ENCODE measurements around the gene SULT1A2.
"Not testable (repeated sequence)": the region's sequence is repeated elsewhere in the genome, so short reads cannot be mapped to it uniquely, and the experiment has no call there.

The SULT1A2 gene

DNA sequence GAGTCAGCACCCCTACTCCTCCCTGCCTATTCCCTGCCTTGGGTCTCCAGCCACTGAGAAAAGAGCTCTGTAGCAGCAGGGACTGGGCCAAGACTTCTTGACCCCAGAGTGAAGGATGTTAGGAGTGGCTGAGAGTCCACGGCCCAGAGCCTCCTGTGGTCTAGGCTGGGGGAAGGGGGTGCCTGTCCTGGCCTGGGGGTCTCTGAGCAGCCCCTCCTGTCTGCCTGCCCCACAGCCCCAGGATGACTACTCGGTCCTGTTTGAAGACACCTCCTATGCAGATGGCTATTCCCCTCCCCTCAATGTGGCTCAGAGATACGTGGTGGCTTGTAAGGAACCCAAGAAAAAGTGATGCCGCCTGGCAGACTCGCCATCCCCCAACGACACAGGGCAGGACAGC, 5.5 kb downstream of the SULT1A2 start:
- no peak for DNase-seq (ENCODE audit: low read depth in 2 of 2)

- no peak for DNase-seq (ENCODE audit: low read depth in 2 of 2)
Measured at GRCh38 chr16:28590384-28591340, 6.2 kb downstream of the SULT1A2 start.

DNA sequence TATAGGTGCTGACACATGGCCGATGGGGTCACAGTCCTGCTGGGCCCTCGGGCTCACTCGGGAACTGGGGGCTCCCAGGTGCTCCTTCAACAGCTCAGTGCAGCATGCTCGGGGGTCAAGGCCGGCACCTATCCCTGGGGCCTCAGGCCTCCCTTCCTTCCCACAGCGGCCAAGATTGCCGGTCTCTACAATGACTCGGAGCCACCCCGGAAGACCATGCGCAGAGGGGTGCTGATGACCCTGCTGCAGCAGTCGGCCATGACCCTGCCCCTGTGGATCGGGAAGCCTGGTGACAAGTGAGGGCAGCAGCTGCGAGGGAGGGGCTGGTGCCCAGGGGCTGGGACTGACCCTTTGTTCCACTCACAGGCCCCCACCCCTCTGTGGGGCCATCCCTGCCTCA, 6.9 kb downstream of the SULT1A2 start:
- no peak for DNase-seq (ENCODE audit: low read depth in 2 of 2)

DNA sequence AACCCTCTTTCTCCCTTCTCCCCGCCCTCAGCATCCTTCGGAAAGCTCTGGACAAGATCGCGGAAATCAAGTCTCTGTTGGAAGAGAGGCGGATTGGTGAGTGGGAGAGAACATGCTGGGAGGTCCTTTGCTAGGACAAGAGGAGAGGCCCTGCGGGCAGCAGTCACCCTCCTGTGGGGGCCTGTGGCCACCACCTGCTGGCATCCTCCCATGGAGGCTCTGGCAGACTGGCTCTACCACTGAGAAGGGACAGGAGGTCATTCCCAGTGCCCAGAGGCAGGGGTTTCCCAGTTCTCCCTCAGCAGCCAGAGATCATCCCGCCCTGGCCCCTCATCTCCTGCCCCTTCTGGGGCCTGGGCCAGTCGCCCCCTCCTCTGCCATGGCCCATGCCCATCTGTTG, 7.8 kb downstream of the SULT1A2 start:
- DNase-seq (ENCODE audit: low read depth in 2 of 2): no peak

GRCh38 chr16:28587386-28587785, 9.5 kb downstream of the SULT1A2 start:
- DNase-seq (ENCODE audit: low read depth in 2 of 2): no peak

GRCh38 chr16:28586466-28586865, 10.4 kb downstream of the SULT1A2 start:
- DNase-seq (ENCODE audit: low read depth in 2 of 2): no peak

GRCh38 chr16:28585674-28586073, 11.2 kb downstream of the SULT1A2 start:
- no peak for DNase-seq (ENCODE audit: low read depth in 2 of 2)

DNA sequence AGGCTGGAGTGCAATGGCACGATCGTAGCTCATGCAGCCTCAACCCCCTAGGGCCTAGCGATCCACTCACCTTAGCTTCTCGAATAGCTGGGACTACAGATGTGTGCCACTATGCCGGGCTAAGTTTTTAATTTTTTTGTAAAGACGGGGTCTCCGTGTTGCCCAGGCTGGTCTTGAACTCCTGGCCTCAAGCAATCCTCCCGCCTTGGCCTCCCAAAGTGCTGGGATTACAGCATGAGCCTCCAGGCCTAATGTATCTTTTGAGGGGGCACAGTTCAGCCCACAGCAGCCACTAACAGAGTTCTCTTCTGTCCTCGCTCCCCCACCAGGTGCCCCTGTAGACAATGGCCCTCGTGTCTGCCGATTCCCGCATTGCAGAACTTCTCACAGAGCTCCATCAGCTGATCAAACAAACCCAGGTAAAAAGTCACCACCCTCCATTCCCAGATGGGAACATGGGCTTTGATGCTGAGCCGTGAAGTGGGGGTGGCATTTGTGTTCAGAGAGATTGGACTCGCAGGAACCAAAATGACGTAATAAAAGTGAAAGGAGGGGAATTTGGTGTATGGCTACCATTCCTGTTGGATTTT, 16.0 kb downstream of the SULT1A2 start:
- no peak for DNase-seq (ENCODE audit: low read depth in 2 of 2)

DNA sequence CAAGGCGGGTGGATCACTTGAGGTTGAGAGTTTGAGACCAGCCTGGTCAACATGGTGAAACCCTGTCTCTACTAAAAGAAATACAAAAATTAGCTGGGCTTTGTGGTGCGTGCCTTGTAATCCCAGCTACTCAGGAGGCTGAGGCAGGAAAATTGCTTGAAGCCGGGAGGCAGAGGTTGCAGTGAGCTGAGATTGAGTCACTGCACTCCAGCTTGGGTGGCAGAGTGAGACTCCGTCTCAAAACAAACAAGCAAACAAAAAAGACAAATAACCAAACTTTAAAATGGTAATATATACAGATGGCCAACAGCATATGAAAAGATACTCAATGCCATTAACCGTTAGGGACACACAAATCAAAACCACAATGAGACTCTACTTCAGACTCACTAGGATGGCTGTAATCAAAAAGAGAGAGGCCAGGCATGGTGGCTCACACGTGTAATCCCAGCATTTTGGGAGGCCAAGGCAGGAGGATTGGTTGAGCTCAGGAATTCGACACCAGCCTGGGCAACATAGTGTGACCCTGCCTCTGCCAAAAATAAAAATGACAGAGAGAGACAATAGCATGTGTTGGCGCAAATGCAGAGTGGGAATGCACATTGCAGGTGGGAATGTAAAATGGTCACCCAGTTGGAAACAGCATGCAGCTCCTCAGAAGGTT, 21.3 kb downstream of the SULT1A2 start:
- DNase-seq (ENCODE audit: low read depth in 2 of 2): no peak

- DNase-seq (ENCODE audit: low read depth in 2 of 2): no peak
Measured at GRCh38 chr16:28574925-28575324, 21.9 kb downstream of the SULT1A2 start.

DNA sequence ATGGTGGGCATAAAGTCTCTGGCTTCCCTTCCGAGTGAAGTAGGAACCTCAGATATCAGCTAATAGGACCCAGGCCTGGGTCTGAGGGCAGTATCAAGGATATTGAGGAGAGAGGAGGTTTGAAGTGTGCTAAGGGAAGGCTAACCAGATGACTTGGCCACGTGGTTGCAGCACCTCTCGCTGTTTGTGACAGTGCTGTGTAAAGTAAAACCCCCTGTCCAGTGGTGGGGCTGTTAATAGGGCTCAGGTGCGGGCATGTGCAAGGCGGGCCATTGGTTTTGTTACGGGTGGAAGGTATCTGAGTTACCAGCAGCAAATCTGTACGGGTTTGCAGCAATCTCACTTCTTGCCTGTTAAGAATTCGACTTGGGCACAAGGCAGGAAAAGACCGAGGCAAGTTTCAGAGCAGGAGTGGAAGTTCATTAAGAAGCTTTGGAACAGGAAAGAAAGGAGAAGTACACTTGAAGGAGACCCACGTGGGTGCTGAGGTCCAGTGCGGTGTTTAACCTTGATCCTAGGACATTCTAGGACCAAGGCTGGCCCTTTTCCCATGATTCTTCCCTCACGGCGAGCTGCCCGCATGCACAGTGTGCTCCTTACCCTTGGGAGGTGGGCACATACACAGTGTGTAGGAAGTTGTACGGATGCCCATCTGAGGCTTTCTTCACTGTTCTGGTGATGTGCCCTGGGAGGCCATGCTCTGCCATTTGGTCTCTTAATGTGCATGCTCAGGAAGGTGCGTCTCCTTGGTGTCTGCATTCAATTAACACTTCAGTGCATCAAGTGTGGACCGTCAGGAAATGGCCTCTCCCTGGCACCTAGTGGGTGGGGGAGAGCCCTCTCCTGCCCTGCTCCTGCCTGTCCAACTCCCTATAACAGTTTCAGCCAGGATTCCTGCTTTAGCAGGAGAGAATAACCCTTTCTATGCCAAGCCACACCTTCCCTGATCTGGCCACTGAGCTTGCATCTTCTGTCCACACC, 22.8 kb downstream of the SULT1A2 start:
- no peak for DNase-seq (ENCODE audit: low read depth in 2 of 2)

DNA sequence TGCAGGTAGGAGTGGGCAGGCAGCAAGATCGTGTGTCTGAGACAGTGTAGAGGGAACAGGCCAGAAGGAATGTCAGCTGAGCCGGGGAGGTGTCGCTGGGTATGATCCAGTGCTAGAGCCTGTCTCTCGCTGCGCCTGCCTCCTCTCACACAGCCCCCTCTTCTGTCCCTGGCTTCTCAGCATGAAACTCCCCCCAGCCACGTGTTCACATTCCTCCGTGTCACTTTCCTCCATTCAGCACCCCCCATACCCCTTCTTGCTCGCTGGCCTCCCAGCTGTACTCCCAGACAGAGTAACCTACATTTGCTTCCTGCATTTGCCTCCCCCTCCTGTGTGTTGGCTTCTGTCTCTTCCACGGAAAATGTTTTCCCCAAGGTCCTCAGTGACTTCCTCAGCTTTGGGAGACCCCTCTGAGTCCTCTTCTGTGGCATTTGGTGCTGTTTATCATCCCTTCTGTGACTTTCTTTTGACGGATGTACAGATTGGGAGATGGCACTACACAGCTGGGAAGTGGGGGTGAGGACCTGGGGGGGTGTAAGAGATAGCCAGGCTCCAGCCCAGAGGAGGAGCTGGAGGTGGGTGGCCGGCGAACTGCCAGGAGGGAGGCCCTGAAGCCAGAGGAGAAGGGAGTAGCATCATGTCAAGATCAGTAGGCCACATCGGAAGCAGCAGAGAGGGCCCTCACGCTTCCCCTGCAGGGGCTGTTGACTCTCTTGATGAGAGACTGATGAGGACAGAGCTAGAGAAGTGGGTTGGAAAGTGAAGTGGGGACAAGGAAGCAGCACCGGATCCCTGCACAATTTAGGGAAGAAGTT, 23.9 kb downstream of the SULT1A2 start:
- no peak for DNase-seq (ENCODE audit: low read depth in 2 of 2)

- DNase-seq (ENCODE audit: low read depth in 2 of 2): no peak
Measured at GRCh38 chr16:28569968-28570752, 26.7 kb downstream of the SULT1A2 start.

GRCh38 chr16:28569021-28569420, 27.8 kb downstream of the SULT1A2 start:
- DNase-seq (ENCODE audit: low read depth in 2 of 2): no peak

DNA sequence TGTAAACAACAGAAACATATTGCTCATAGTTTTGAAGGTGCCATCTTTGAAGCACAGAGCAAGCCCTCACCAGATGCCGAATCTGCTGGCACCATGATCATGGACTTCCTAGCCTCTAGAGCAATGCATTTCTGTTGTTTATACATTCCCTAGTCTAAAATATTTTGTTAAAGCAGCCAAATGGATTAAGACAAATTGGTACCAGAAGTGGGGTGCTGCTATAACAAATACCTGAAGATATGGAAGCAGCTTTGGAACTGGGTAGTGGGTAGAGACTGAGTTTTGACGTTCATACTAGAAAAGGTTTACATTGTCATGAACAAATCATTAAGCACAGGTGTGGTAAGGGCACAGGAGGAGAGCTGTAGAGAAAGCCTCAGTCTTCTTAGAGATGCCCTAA, 29.6 kb downstream of the SULT1A2 start:
- no peak for DNase-seq (ENCODE audit: low read depth in 2 of 2)

DNA sequence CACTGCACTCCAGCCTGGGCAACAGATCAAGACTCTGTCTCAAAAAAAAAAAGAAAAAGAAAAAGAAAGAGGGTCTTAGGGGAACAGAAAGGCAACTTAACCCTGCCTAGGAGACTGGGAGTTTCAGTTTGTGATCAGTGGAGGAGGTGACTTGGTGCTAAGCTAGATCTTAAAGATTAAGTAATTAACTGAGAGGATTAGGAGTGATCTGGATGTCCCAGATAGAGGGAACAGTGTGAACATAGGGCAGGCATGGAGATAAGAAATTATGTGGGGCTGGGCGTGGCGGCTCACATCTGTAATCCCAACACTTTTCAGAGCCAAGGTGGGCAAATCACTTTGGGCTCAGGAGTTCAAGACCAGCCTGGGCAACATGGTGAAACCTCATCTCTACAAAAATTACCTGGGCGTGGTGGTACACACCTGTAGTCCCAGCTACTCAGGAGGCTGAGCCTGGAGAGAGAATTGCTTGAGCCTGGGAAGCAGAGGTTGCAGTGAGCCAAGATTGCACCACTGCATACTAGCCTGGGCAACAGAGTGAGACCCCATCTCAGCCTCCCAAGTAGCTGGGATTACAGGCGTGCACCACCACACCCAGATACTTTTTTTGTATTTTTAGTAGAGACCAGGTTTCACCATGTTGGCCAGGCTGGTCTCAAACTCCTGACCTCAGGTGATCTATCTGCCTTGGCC, 30.5 kb downstream of the SULT1A2 start:
- not testable (repeated sequence) for DNase-seq (ENCODE audit: low read depth in 2 of 2)

GRCh38 chr16:28563218-28563617, 33.6 kb downstream of the SULT1A2 start:
- DNase-seq (ENCODE audit: low read depth in 2 of 2): no peak

GRCh38 chr16:28562199-28562598, 34.7 kb downstream of the SULT1A2 start:
- DNase-seq (ENCODE audit: low read depth in 2 of 2): no peak

GRCh38 chr16:28561557-28562187, 35.2 kb downstream of the SULT1A2 start:
- no peak for DNase-seq (ENCODE audit: low read depth in 2 of 2)

Measured in stimulated activated CD4-positive, alpha-beta T cell treated with anti-CD3 and anti-CD28 coated beads, Interleukin-12 subunit alpha, Interleukin-12 subunit beta, amount 100 ng/mL, for 24 hours (primary cell).